Fibroblast of lung (primary cell): ENCODE data around the gene PLTP. TPM values are rescaled to one million over a fixed set of nuclear protein-coding genes. Genes with fewer than 3 reads are reported as not detected.

Experiments
- DNase-seq, 2 donors: peaks; one replicate each; pipeline versions ENCODE4 v3.0.0 to v3.0.0-alpha.2; 2010; ENCODE audit warnings: low read depth in 2 of 2
- H2AFZ ChIP-seq: 2 replicates; pipeline ENCODE4 v1.5.1; 2012; ENCODE audit warnings: low read length, control low read depth, inconsistent platforms
- H3K27ac ChIP-seq: 2 replicates; pipeline ENCODE4 v1.5.1; 2011; ENCODE audit warnings: low read length, control low read depth; ENCODE audit not compliant: insufficient read depth
- H3K27me3 ChIP-seq: 2 replicates; pipeline ENCODE4 v1.5.1; 2011; ENCODE audit warnings: mild to moderate bottlenecking, low read length; ENCODE audit not compliant: control insufficient read depth, insufficient read depth
- H3K36me3 ChIP-seq: 2 replicates; pipeline ENCODE4 v1.5.1; 2011; ENCODE audit warnings: low read length; ENCODE audit not compliant: control insufficient read depth, insufficient read depth
- H3K4me1 ChIP-seq: 2 replicates; pipeline ENCODE4 v1.5.1; 2011; ENCODE audit warnings: low read length; ENCODE audit not compliant: control insufficient read depth, insufficient read depth; ENCODE audit errors: extremely low read depth
- H3K4me2 ChIP-seq: 2 replicates; pipeline ENCODE4 v1.5.1; 2011; ENCODE audit warnings: low read length, control low read depth; ENCODE audit not compliant: insufficient read depth; ENCODE audit errors: extremely low read depth
- H3K4me3 ChIP-seq, 4 experiments: fragments of 200-600 bp in 1 of 4; sonication (generic) in 1 of 4; replicated peaks in 1 of 4; 2 replicates each; pipeline ENCODE4 v1.5.1; 2011 to 2016; ENCODE audit warnings: low read length in 4 of 4, low read depth in 3 of 4, mild to moderate bottlenecking in 3 of 4, control low read depth in 2 of 4, inconsistent platforms in 1 of 4, mixed read lengths in 1 of 4; ENCODE audit not compliant: insufficient read depth in 1 of 4; ENCODE audit errors: control extremely low read depth in 1 of 4
- H3K79me2 ChIP-seq: 2 replicates; pipeline ENCODE4 v1.5.1; 2012; ENCODE audit warnings: mild to moderate bottlenecking, low read length, inconsistent platforms; ENCODE audit not compliant: control insufficient read depth, insufficient read depth
- H3K9ac ChIP-seq: 2 replicates; pipeline ENCODE4 v1.5.1; 2011; ENCODE audit warnings: mild to moderate bottlenecking, low read length, control low read depth; ENCODE audit not compliant: insufficient read depth
- H3K9me3 ChIP-seq: 2 replicates; pipeline ENCODE4 v1.5.1; 2012; ENCODE audit warnings: low read depth, low read length; ENCODE audit not compliant: control insufficient read depth, insufficient read depth
- H4K20me1 ChIP-seq: 2 replicates; pipeline ENCODE4 v1.5.1; 2011; ENCODE audit warnings: low read length; ENCODE audit not compliant: control insufficient read depth, insufficient read depth; ENCODE audit errors: extremely low read depth
- EZH2 ChIP-seq: IDR thresholded peaks from 2 replicates; pipeline ENCODE4 v1.5.1; 2012; ENCODE audit warnings: low read length, control low read depth, mild to moderate bottlenecking; ENCODE audit errors: missing control alignments
- polyA plus RNA-seq, 2 donors: library from polyadenylated mRNA; depleted of rRNA in 1 of 2; stranded (reverse) in 1 of 2; unstranded in 1 of 2; fragments of >200 nt; gene quantifications; 2 replicates each; pipeline ENCODE4 v1.2.1, GENCODE V29; 2011 to 2012; ENCODE audit warnings: missing spikeins in 1 of 2
- total RNA-seq: library from RNA; depleted of rRNA; stranded (reverse); fragments of >200 nt; gene quantifications from 2 replicates; pipeline ENCODE4 v1.2.1, GENCODE V29; 2014
- TF ChIP-seq, protein P1 (sequence below), 2 donors: IDR thresholded peaks in 1 of 2; conservative IDR thresholded peaks in 1 of 2; 1 replicate in 1 of 2; 2 replicates in 1 of 2; pipeline ENCODE4 v1.5.1; 2011 to 2012; ENCODE audit warnings: low read length in 2 of 2, control low read depth in 1 of 2, inconsistent platforms in 1 of 2, low read depth in 1 of 2, mild to moderate bottlenecking in 1 of 2

Gene PLTP
- total and polyA plus RNA-seq, 2 donors (not counting 1 experiment from before 2014, with no cell fraction given): 63.1 to 110 TPM

DNA sequence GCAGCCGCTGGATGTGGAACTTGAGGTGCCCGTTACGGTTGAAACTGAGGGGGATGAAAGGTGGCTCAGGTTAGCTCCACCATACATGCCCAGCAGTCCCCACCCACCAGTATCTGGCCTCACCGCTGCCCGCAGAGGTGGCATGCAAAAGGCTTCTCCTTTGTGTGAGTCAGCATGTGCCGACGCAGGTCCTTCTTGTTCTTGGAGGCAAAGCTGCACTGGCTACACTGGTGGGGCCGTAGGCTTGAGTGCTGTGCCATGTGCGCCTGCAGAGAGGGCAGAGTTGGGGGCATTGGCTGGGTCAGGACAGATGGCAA is 38.3 kb upstream of the PLTP start:
- no peak for TF ChIP-seq EZH2
- TF ChIP-seq, protein P1, sequence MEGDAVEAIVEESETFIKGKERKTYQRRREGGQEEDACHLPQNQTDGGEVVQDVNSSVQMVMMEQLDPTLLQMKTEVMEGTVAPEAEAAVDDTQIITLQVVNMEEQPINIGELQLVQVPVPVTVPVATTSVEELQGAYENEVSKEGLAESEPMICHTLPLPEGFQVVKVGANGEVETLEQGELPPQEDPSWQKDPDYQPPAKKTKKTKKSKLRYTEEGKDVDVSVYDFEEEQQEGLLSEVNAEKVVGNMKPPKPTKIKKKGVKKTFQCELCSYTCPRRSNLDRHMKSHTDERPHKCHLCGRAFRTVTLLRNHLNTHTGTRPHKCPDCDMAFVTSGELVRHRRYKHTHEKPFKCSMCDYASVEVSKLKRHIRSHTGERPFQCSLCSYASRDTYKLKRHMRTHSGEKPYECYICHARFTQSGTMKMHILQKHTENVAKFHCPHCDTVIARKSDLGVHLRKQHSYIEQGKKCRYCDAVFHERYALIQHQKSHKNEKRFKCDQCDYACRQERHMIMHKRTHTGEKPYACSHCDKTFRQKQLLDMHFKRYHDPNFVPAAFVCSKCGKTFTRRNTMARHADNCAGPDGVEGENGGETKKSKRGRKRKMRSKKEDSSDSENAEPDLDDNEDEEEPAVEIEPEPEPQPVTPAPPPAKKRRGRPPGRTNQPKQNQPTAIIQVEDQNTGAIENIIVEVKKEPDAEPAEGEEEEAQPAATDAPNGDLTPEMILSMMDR (conservative IDR thresholded peaks at IDR 0.05 in 1 of 2, IDR thresholded peaks at IDR 0.05 in 1 of 2; ENCODE audit: low read depth in 1 of 2, low read length in 2 of 2): no peak
- no peak overlapping the region for H3K27ac ChIP-seq
- H3K9ac ChIP-seq: no peak overlapping the region
- DNase-seq: no peak
- H3K79me2 ChIP-seq: no peaks in the 10 kb centered on the region
- H3K36me3 ChIP-seq: peaks cover 64% of the 10 kb centered on the region
- peaks cover 2% of the 10 kb centered on the region for H3K4me1 ChIP-seq
- no peaks in the 10 kb centered on the region for H4K20me1 ChIP-seq
- H2AFZ ChIP-seq: no peak overlapping the region
- no peak overlapping the region for H3K4me2 ChIP-seq
- no peaks in the 10 kb centered on the region for H3K27me3 ChIP-seq
- no peaks in the 10 kb centered on the region for H3K9me3 ChIP-seq
- H3K4me3 ChIP-seq: no peak overlapping the region

DNA sequence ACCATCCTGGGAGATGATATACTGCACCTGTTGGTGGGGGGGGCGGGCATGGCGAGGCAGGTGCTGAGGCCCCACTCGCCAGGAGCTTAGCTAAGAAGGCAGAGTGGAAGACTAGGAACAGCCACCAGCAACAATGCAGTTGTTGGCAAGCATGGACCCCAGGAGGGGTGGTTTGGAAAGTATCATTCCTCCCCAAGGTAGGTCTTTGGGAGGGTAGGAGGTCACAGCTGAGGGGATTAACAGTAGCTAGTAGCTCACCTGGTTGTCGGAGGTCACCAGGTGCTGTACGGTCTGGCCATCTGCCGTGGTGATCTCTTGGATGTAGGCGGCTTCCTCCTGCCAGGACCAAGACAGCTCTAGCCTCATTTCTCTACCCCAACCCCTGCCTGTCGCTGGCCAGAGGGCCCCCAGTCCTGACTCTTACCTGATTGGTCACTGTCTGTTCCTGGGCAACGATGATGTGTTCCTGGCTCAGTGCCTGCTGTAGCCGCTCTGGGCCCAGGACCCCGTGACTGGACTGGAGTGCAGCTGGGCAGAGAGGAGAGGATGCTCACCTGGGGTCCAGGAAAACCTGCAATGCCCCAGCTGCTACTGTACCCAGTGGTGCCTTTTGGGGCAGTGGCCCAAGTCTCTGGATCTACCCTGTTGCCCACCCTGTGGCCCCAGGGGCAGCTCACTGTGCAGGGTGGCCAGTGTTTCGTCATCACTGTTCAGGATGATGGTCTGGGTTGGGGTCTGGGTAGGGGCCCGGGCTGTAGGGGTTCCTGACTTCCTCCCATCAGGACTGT is 37.8 kb upstream of the PLTP start:
- Histone ChIP-seq H3K79me2 (no peaks in the 10 kb centered on the region), H4K20me1 (no peaks in the 10 kb centered on the region), H3K4me3 (no peak overlapping the region), H3K4me1 (peaks cover 2% of the 10 kb centered on the region), H3K27ac (no peak overlapping the region), H3K9ac (no peak overlapping the region), H3K27me3 (no peaks in the 10 kb centered on the region), H3K4me2 (no peak overlapping the region), H3K36me3 (peaks cover 69% of the 10 kb centered on the region), H2AFZ (no peak overlapping the region), H3K9me3 (no peaks in the 10 kb centered on the region)
- no peak for DNase-seq
- no peak for TF ChIP-seq EZH2
- TF ChIP-seq, protein P1 (conservative IDR thresholded peaks at IDR 0.05 in 1 of 2, IDR thresholded peaks at IDR 0.05 in 1 of 2; ENCODE audit: low read depth in 1 of 2, low read length in 2 of 2): no peak

DNA sequence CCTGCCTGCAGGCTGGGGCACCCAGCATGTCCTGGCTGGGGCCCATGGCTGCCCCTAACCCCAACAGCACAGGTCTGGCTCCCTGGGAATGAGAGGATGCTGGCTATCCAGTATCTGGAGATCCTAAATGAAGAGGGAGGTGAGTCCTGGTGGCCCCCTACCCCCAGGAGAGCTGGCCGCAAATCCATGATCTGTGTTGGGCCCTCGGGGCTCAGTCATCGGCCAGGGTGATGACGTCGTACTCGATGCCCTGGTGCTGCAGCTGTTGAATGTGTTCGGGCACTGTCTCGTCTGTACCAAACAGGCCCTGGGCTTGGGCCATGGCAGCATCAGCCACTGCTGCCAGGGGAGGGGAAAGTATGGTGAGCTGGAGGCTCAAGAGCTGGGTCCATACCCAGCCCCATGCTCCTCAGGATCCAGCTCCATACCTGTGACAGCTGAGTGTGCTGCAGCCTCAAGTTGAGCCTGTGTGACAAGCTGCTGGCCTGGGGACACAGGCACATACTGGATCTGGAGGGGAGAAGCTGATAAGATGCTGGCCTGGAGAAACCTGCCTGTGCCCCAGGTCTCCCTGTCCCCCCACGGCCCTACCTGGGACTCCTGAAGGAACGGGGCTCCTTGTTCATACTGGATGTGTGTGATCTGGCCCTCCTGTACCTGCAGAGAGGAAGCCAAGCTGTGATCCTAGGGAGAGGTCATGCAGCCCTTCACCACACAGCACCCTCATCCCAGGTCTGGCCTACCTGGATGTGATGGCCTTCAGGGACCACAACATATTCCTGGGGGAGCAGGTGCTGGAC is 37.0 kb upstream of the PLTP start:
- DNase-seq: no peak
- Histone ChIP-seq H4K20me1 (no peaks in the 10 kb centered on the region), H3K9ac (no peak overlapping the region), H3K9me3 (no peaks in the 10 kb centered on the region), H3K27ac (no peak overlapping the region), H3K4me2 (no peak overlapping the region), H3K27me3 (no peaks in the 10 kb centered on the region), H2AFZ (no peak overlapping the region), H3K4me1 (peaks cover 2% of the 10 kb centered on the region), H3K4me3 (no peak overlapping the region), H3K36me3 (peaks cover 71% of the 10 kb centered on the region), H3K79me2 (no peaks in the 10 kb centered on the region)
- TF ChIP-seq EZH2: no peak
- TF ChIP-seq, protein P1 (conservative IDR thresholded peaks at IDR 0.05 in 1 of 2, IDR thresholded peaks at IDR 0.05 in 1 of 2; ENCODE audit: low read depth in 1 of 2, low read length in 2 of 2): no peak
